Measurements from ENCODE around the gene PTEN.

PTEN gene

GRCh38 chr10:87863053-87863943, at the start of gene PTEN, which contains the start of gene KLLN:
Gene PTEN (plus strand): TSS chr10:87863625. CDS start chr10:87864470, 845 bp downstream.
Gene KLLN (minus strand): TSS chr10:87863533. CDS start chr10:87862487, 1,046 bp downstream.
- no peaks in the 10 kb centered on the region for H4K20me1 ChIP-seq (ENCODE audit: insufficient read depth, low read length)
- H3K9ac ChIP-seq (ENCODE audit: low read length) = peak within 1 kb of the TSS; percentile 100
- no peaks in the 10 kb centered on the region for H3K9me3 ChIP-seq (ENCODE audit: low read length)
- H3K4me2 ChIP-seq (ENCODE audit: low read length) = peak within 1 kb of the TSS; percentile 92
- H2AFZ ChIP-seq (ENCODE audit: low read length) = no peak within 1 kb of the TSS
- TF ChIP-seq CTCF (IDR thresholded peaks at IDR 0.05; ENCODE audit: low read length) (no peak), EZH2 (IDR thresholded peaks at IDR 0.05; ENCODE audit: borderline replicate concordance, low read length) (no peak)
- H3K36me3 ChIP-seq (ENCODE audit: insufficient read depth, low read length) = peaks cover 32% of the 10 kb centered on the region
- H3K4me1 ChIP-seq (ENCODE audit: insufficient read depth, low read length, severe bottlenecking) = peaks cover 22% of the 10 kb centered on the region
- peaks cover 46% of the 10 kb centered on the region for H3K79me2 ChIP-seq (ENCODE audit: insufficient read depth, low read length)
- peak within 1 kb of the TSS; percentile 99 for H3K4me3 ChIP-seq (ENCODE audit: low read depth, low read length, poor library complexity, severe bottlenecking)
- H3K27ac ChIP-seq (ENCODE audit: low read depth, low read length, poor library complexity, severe bottlenecking) = peak within 1 kb of the TSS; percentile 98
- no peaks in the 10 kb centered on the region for H3K9me2 ChIP-seq (ENCODE audit: low read depth, low read length)
- no peaks in the 10 kb centered on the region for H3F3A ChIP-seq (ENCODE audit: insufficient read depth, low read length)
- H3K27me3 ChIP-seq (ENCODE audit: insufficient read depth, low read length) = no peaks in the 10 kb centered on the region

DNA sequence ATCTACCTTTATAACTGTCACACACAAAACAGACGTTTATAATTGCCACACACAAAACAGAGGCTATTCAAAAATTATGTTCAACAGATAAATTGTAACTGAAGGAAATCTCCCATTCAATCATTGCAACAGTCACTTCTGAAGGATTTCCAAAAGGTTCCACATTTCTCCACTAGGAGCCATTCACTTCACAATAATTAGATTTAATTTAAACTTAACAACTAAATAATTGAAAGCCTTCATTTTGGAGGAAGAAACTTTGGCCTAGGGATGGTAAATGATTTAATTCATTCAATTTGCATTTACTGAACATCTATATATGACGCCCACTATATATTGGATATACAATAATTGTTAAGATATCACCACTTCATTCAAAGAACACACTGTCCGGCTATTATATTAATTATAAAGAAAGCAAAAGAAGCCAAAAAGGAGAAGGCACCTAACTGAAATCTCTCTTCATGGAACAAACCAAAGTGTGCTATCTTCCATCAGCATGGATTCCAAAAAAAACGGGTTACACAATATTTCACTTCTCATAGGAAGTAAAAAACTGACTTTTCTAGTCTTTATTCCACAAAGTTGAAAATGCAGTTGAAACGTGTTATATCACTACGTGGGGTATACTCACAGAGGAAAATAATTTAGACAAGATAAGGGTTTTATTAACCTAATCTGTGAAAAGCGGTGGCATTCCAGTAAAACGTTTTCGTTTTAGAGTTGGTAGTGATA, 47.1 kb upstream of the PTEN start:
- no peaks in the 10 kb centered on the region for H3K27me3 ChIP-seq (ENCODE audit: insufficient read depth, low read length)
- H3K9me2 ChIP-seq (ENCODE audit: low read depth, low read length) = no peaks in the 10 kb centered on the region
- no peaks in the 10 kb centered on the region for H3K9me3 ChIP-seq (ENCODE audit: low read length)
- H3K9ac ChIP-seq (ENCODE audit: low read length) = peak overlapping the region; percentile 82; the same call in 1 of the 2 replicates
- H4K20me1 ChIP-seq (ENCODE audit: insufficient read depth, low read length) = no peaks in the 10 kb centered on the region
- peaks cover 34% of the 10 kb centered on the region for H3K4me1 ChIP-seq (ENCODE audit: insufficient read depth, low read length, severe bottlenecking)
- H3K36me3 ChIP-seq (ENCODE audit: insufficient read depth, low read length) = peaks cover 29% of the 10 kb centered on the region
- H3K27ac ChIP-seq (ENCODE audit: low read depth, low read length, poor library complexity, severe bottlenecking) = no peak overlapping the region
- H2AFZ ChIP-seq (ENCODE audit: low read length) = no peak overlapping the region
- H3K79me2 ChIP-seq (ENCODE audit: insufficient read depth, low read length) = peaks cover 39% of the 10 kb centered on the region
- H3F3A ChIP-seq (ENCODE audit: insufficient read depth, low read length) = no peaks in the 10 kb centered on the region
- H3K4me2 ChIP-seq (ENCODE audit: low read length) = peak overlapping the region; percentile 88
- H3K4me3 ChIP-seq (ENCODE audit: low read depth, low read length, poor library complexity, severe bottlenecking) = peak overlapping the region; percentile 91
- TF ChIP-seq CTCF (IDR thresholded peaks at IDR 0.05; ENCODE audit: low read length) (no peak), EZH2 (IDR thresholded peaks at IDR 0.05; ENCODE audit: borderline replicate concordance, low read length) (no peak)

DNA sequence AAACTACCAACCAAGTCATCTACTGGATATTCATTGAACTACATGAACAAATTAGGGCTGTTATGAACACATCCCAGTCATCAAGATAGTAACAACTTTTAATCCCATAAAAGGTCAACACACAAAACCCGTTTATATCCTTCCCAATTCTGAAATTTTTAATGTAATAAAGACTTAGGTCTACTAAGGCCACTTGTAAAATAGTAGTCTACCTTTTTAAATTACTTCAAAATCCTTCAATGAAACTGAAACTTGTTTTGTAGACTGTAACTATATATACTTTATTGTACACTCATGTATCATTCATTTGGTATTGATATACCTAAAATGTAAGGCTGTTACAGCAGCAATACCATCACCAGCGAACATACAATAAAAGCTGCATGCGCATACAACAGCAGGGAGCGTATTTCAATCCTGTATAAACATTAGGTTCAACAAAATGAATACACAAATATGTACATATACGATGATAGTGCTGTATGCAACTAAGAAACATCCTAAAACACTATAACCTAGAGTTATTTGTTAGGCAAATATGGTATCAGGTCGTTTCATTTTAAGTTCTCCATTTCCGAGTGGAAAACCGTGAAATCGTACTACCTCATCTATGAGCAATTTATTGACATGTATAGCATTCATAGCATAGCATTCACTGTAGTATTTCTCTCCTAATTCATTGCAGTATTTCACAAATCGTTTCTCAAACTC, 46.4 kb upstream of the PTEN start:
- peak overlapping the region; percentile 84 for H3K27ac ChIP-seq (ENCODE audit: low read depth, low read length, poor library complexity, severe bottlenecking)
- H3F3A ChIP-seq (ENCODE audit: insufficient read depth, low read length) = no peaks in the 10 kb centered on the region
- H3K9me2 ChIP-seq (ENCODE audit: low read depth, low read length) = no peaks in the 10 kb centered on the region
- peak overlapping the region; percentile 91 for H3K4me3 ChIP-seq (ENCODE audit: low read depth, low read length, poor library complexity, severe bottlenecking)
- peak overlapping the region; percentile 88 for H3K4me2 ChIP-seq (ENCODE audit: low read length)
- peak overlapping the region; percentile 82 for H3K9ac ChIP-seq (ENCODE audit: low read length)
- no peak for TF ChIP-seq CTCF (IDR thresholded peaks at IDR 0.05; ENCODE audit: low read length)
- no peak for TF ChIP-seq EZH2 (IDR thresholded peaks at IDR 0.05; ENCODE audit: borderline replicate concordance, low read length)
- no peaks in the 10 kb centered on the region for H3K9me3 ChIP-seq (ENCODE audit: low read length)
- H3K27me3 ChIP-seq (ENCODE audit: insufficient read depth, low read length) = no peaks in the 10 kb centered on the region
- peaks cover 34% of the 10 kb centered on the region for H3K4me1 ChIP-seq (ENCODE audit: insufficient read depth, low read length, severe bottlenecking)
- peaks cover 39% of the 10 kb centered on the region for H3K79me2 ChIP-seq (ENCODE audit: insufficient read depth, low read length)
- no peak overlapping the region for H2AFZ ChIP-seq (ENCODE audit: low read length)
- peaks cover 22% of the 10 kb centered on the region for H3K36me3 ChIP-seq (ENCODE audit: insufficient read depth, low read length)
- H4K20me1 ChIP-seq (ENCODE audit: insufficient read depth, low read length) = no peaks in the 10 kb centered on the region

Measured in OCI-LY1 (cell line).